ENCODE results near the gene GALM.
"Not testable (repeated sequence)": the region's sequence is repeated elsewhere in the genome, so short reads cannot be mapped to it uniquely, and the experiment has no call there.

GALM gene

DNA sequence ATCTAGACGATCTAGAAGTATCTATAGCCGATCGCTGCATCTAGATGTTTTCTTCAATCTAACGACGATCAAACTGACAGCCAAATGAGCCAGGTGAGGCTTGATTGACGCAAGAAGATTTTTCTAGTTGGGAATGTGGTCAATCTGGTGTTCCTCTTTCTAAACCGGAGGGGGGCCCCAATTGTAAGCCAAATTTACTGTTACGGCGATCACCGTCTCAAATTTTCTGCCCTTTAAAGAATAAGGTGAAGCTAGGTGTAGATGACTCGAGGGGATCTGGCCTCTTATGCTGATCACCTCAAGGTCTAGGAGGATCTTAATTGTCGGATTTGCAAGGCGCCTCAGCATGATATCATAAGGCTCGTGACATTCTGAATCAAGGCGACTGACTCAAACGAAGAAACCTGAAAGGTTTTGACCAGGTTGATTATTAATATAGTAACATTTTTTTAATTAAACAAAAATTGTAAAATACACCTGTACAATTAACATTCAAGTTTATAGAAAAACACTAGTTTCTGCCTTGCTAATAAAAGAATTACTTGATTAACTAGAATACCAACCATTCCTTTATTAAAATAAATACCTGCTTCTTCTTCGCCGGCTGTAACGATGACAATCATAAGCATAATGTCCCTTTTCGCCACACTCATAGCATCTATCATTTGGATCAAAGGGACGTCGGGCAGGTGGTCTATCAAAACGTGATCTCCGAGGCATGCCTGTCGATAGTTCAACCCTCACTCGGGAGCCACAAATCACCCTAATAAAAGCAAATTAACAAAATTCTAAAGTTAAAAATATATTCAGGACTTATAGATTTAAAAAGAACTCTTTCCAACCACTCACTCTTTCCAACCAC, 83.3 kb downstream of the GALM start:
- FAIRE-seq = no peak
- TF ChIP-seq, protein P1, sequence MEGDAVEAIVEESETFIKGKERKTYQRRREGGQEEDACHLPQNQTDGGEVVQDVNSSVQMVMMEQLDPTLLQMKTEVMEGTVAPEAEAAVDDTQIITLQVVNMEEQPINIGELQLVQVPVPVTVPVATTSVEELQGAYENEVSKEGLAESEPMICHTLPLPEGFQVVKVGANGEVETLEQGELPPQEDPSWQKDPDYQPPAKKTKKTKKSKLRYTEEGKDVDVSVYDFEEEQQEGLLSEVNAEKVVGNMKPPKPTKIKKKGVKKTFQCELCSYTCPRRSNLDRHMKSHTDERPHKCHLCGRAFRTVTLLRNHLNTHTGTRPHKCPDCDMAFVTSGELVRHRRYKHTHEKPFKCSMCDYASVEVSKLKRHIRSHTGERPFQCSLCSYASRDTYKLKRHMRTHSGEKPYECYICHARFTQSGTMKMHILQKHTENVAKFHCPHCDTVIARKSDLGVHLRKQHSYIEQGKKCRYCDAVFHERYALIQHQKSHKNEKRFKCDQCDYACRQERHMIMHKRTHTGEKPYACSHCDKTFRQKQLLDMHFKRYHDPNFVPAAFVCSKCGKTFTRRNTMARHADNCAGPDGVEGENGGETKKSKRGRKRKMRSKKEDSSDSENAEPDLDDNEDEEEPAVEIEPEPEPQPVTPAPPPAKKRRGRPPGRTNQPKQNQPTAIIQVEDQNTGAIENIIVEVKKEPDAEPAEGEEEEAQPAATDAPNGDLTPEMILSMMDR (IDR thresholded peaks at IDR 0.05; ENCODE audit: insufficient read depth, missing control alignments) = no peak

DNA sequence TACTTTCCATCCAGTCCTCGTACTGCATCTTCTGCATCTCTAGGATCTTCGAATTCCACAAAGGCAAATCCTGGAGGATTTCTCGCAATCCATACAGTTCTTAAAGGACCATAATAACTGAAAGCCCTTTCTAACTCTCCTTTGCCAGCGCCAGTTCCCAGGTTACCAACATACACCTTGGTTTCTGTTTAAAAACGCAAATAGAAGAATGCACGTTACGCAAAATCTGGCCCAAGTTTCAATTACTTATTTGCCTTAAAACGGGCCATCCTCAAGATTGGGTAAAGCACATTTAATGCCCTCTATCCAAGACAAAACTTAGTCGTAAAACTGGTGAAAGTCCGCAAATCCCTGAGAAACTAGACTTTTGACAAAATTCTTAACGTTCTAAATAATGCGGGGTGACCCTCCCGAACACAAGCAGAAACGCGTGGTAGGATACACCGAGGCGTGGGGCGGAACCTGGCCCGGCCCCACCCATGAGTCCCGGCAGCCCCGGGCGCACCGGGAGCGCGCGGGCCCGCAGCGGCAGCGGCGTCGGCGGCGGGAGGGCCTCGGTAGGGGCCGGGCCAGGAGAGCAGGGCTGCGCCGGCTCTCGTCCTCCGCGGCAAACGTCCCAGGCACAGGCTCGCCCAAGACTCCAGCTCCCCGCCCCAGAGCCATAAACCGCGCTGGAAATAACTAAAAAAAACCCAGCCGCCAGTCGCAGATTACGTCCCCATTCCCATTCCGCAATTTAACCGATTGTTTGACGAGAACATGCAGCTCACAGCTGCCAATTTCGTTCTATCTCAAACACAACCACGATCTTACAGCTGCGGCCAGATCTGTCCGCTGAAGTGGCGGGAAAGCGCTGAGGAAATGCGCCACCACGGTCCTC, 84.3 kb downstream of the GALM start:
- no peak for FAIRE-seq
- TF ChIP-seq, protein P1 (IDR thresholded peaks at IDR 0.05; ENCODE audit: insufficient read depth, missing control alignments) = no peak
- DNase-seq (ENCODE audit: insufficient read length, low spot score) = no peak

More for the DNA sequence above, 83.3 kb downstream of the GALM start:
- no peak for DNase-seq (ENCODE audit: insufficient read length, low spot score)

- TF ChIP-seq, protein P1 (IDR thresholded peaks at IDR 0.05; ENCODE audit: insufficient read depth, missing control alignments) = no peak
- DNase-seq (ENCODE audit: insufficient read length, low spot score) (peak; percentile 83), FAIRE-seq (no peak)
Measured at GRCh38 chr2:38750891-38751595, 85.1 kb downstream of the GALM start, which contains the start of gene SRSF7. Gene SRSF7, minus strand, starts transcription at chr2:38751361. Its CDS starts 105 bp downstream, at chr2:38751256.

DNA sequence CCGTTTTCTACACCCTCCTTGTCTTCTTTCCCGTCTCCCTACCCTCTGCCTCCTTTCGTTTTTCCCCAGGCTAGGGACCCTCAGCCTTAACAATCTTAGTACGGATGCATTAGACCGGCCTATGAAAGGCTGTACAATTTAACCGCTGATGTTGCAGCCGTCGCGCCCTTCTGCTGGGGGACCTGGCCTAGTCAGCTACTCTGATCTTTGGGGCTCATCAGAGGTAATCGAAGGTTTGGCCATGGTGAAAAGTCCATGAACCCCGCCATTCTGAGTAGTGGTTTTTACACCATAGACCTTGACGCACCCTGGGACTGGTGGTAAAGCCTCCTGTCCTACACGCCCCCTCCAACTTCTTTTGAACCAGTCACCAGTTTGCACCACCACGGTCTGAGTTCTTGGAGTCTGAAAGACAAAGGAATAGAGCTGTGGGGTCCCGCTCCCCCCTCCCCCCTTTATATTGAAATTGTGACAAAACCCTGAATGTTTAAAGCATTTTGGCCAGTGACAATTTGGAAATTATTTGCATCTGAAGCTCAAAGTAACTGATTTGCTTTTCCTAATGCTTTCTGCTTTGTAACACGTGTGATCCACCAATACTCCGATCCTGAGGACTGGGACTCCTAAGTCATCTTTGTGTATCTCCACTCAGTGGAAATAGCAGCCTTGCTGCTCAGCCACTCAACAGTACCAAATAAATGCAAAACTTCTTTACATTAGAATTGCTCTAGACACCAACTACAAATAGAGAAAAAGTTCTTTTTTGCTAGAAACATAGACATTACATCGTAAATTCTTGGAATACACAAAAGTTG, 85.9 kb downstream of the GALM start:
- FAIRE-seq (no peak), DNase-seq (ENCODE audit: insufficient read length, low spot score) (no peak)
- TF ChIP-seq, protein P1 (IDR thresholded peaks at IDR 0.05; ENCODE audit: insufficient read depth, missing control alignments) = no peak

DNA sequence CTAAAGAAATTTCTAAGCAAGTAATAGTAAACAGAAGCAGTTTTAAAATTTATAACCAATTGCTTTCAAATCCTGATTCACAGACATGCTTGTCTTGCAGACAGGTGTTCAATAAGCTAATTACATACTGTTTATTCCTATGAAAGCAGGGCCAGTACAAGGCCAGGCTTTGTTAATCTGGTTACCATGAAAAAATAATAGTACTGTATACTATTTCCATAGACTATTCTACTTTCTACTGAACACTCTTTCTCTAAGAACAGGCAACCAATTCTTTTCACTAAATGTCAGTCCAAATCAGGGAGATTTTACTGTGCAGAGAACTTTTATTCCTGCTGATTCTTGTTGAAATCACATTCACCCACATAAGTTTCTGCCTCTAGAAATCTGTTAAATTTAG, 88.1 kb downstream of the GALM start:
- TF ChIP-seq, protein P1 (IDR thresholded peaks at IDR 0.05; ENCODE audit: insufficient read depth, missing control alignments) = no peak
- DNase-seq (ENCODE audit: insufficient read length, low spot score) = no peak
- no peak for FAIRE-seq

GRCh38 chr2:38754506-38754905, 88.6 kb downstream of the GALM start:
- no peak for FAIRE-seq
- TF ChIP-seq, protein P1 (IDR thresholded peaks at IDR 0.05; ENCODE audit: insufficient read depth, missing control alignments) = no peak
- no peak for DNase-seq (ENCODE audit: insufficient read length, low spot score)

GRCh38 chr2:38755891-38756290, 90.0 kb downstream of the GALM start:
- DNase-seq (ENCODE audit: insufficient read length, low spot score); FAIRE-seq: not testable (repeated sequence)

All from D721Med (cell line).